T1000 (cell line): ENCODE results near the gene ABI1.

ENCODE experiments used
- DNase-seq: peaks from one replicate; lab custom pipeline; 2025; ENCODE audit warnings: mixed read lengths; lab: John Stamatoyannopoulos, UW

Gene ABI1

GRCh38 chr10:26770069-26770468 lies 90.7 kb downstream of the ABI1 start:
- no peak for DNase-seq

- DNase-seq = no peak
Measured at GRCh38 chr10:26765549-26765948, 95.2 kb downstream of the ABI1 start.

DNA sequence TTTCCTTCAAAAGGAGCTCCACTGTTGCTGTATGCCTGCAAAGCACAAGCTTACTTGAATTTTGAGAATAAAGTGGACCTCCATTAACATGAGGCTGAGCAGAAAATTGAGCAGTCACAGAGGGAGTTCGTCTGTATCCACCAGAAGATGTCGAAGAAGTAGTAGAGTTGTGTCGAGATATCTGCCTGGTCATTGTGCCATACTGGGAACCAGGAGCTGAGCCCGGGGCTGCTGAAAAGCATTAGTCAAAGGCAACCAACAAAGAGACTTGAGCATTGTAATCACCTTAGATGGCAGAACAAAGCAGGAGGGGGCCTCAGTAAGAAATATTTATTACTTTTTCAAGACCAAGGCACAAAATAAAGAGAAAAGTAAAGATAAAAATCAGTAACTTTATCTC lies 101.8 kb downstream of the ABI1 start:
- no peak for DNase-seq

- DNase-seq = no peak
Measured at GRCh38 chr10:26755443-26755903, 105.3 kb downstream of the ABI1 start.

DNA sequence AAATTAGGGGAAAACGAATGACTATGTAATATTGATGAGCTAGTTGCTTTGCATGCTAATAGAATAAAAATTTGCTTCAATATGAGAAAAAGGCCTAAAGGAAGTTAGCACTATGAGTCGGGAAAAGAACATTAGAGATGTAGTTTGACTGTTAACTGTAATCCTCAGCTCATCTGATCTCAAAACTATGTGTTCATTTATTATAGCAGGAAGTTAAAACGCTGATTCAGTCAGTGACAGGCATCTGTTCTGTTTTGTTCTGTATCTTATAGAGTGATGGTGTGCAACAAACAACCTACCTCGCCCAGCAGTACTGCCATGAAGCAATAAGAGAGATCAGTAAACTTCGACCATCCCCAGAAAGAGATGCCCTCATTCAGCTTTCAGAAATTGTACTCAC lies 114.7 kb downstream of the ABI1 start:
- DNase-seq = no peak

GRCh38 chr10:26743841-26744240 lies 116.9 kb downstream of the ABI1 start:
- no peak for DNase-seq

GRCh38 chr10:26743091-26743490 lies 117.7 kb downstream of the ABI1 start:
- DNase-seq = no peak

DNA sequence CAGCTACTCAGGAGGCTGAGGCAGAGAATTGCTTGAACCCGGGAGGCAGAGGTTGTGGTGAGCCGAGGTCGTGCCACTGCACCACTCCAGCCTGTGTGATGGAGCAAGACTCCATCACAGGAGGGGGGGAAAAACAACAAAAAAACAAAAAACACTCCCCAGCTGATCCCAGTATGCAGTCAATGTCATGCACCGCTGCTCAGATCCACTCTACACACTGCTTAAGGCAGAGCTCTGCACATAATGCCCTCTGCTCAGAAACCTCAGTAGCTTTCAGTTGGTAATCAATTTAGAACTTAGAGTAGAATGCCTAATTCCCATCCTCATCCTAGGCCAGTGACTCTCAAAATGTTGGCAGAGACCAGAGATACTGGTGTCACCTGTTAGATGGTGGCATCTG lies 119.4 kb downstream of the ABI1 start:
- no peak for DNase-seq

DNA sequence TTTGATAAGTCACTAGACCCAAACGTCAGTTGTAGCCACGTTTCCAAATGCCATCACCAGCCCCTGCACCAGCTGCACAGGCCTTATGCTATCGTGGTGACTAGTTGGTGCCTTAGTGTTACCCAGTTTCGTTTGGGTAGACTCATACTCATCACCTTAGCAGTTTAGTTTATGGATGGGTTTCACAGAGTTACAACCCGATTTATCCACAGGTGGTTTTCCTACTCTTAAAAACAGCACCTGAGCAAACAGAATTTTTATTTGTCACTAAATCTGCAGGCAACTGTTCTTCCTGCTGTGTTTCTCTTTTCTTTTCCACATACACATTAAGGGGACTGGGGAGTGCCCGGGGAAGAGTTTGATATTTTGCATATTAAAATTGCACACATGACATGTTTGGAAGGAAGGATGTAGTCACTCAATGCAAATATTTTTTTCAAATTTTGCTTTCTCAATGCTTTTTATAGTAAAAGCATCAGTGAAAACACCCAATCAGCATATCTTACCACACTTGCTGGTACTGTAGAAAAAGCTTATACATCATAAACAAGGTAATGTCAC lies 121.6 kb downstream of the ABI1 start:
- DNase-seq = no peak

DNA sequence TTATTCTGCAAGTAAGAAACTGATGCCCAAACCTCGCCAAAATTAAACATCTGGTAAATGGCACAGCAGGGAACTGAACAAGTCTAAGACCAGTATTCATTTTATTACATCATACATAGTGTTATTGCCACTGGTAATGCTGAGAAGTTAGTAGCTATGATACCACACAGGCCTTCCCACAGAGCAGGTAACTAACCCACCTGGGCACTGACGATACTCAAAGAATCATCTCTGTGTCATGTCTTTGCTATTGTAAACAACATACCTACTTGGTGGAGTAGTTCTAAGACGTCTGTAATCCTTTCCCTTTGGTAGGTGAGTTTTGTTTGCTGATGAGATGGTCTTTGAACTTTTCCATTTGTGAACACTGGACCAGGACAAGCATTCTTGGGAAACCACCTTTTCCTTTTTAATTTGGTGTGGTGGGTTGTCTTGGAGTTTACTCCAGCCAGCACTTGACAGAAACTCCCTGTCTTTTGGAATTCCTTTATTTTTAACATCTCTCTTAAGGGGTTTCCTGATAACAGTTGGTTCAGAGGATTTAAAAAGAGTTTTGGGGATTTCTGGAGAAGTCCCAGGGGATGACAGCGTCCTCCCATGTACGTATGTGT lies 122.4 kb downstream of the ABI1 start:
- DNase-seq = no peak

DNA sequence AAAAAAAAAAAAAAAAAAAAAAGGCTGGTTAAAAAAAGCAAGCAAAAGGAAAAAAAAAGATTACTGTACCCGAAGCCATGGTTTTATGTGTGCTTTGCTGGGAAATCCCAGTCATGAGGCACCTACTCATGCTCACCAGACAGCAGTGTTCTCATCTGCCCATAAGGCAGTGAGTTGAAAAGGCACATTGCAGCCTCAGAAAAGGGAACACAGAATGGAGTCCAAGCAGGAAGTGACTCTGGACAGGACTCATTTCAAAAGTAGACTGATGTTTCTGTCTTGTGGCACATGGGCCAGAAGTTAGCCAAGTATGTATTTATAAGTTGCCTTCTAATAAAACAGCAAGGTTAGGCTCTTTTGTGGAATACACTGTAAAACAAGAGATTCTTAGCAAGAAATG lies 123.0 kb downstream of the ABI1 start:
- DNase-seq = no peak

GRCh38 chr10:26735435-26735834 lies 125.3 kb downstream of the ABI1 start:
- no peak for DNase-seq

DNA sequence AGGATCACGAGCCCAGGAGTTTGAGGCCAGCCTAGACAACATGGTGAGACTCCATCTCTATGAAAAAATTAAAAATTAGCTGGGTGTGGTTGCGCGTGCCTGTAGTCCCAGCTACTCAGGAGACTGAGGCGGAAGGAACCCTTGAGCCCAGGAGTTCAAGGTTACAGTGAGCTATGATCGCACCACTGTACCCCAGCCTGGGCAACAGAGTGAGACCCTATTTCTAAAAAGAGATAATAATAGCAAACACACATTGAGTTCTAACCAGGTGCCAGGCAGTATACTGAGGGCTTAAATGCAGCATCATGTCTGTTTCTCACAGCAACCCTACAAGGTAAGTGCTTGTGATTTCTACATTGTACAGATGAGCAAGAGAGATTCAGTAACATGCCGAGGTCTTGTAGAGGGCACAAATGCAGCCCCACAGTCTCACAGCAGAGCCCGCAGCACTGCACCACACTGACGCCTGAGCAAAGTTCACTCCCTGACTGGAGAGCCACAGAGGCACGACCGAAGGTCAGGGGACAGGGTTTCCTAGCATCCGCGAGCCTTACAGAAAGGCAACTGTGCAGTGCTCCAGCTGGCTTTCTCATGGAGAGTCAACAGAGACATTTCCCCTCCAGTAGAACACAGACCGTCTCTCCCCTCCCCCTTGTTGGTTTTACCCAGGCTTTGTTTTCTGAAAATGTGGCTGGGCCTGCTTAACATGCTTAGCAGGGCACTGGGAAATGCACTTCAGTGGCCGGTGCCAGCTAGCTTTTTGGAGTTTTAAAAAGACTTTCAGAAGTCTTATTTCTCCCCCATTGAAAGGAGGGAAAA lies 126.8 kb downstream of the ABI1 start:
- no peak for DNase-seq

DNA sequence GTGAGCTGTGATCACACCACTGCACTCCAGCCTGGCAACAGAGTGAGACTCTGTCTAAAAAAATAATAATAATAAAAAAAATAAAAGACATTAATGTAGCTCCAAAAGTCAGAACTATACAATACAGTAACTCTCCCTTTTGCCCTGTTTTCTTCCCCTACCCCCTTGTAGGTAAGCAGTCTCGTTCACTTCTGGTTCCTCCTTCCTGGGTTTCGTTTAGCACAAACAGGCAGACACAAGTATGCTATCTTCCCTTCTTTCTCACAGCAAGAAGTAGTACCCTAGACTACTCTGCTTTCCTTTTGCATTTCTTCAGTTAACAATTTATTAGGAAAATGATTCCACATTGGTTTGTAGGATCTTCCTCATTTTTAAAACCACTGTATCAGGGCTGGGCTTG lies 130.2 kb downstream of the ABI1 start:
- no peak for DNase-seq

DNA sequence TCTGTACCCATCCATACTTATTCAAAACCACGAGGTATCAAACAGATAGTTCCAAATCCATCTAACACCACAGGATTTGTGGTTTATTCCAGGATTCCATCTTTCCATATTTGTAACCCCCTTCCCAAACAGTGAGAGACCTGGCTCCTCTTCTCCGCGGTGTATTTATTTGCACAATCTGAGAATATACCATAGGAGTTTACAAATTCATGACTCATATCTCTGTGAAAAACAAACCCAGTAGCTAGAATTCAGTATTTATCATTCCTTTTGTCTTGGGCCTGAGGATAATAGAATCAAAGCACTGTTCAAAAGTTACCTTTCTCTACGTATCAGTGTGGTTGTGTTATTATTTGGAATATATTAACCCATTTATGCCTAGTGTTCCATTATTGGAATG lies 131.4 kb downstream of the ABI1 start:
- no peak for DNase-seq

GRCh38 chr10:26728957-26729356 lies 131.8 kb downstream of the ABI1 start:
- no peak for DNase-seq

DNA sequence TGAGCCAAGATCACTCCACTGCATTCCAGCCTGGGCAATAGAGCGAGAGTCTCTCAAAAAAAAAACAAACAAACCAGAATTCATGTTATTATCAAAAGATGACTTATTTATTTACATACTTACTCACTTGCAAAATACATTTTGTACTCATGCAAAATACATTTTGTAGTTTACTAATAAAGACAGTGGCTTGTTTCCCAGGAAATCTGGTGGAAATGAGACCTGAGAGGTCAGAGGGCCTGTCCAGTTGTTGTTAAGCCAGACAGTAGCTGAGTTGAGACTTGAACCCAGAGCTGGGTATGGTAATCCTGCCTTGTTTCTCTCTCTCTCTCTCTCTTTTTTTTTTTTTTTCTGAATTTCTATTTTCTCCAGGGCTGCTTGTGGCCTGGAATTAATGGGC lies 133.8 kb downstream of the ABI1 start:
- DNase-seq = no peak

DNA sequence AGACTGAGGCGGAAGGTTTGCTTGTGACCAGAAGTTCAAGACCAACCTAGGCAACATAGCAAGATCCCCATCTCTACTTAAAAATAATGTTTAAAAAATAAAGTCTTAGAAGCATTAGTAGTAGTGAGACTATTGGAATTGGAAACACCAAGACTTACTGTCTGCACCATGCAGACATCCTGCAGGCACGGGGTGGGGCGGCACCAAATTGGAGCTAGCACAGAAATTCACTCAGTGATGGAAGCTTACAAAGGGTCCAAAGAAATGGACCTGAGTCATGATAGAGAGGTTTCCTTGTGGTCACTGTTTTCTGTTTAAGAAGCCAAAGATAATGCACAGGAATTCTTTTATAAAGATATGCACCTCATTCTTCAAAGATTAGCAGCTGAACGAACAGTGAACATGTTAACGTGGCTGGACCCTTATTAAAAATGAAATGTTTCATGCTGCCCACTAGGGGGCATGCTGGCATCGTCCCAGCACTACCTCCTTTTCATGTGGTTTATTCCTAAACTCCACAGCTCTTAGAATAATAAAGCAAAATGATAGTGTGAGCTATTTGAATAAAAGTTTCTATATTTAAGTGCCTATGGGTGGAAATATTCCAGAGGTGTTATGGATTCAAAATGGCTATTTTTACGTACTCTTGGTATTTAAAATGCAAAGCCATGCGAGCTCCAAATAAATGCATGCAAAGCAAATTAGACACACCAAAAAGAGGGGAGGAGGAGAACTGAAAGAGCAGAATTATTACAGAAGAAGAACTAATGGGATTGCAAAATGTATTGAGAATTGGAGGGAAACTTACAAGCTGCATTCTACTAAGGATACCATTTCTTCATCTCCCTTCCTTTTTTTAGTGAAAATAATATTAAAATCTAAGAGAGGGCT lies 134.7 kb downstream of the ABI1 start:
- DNase-seq = no peak

DNA sequence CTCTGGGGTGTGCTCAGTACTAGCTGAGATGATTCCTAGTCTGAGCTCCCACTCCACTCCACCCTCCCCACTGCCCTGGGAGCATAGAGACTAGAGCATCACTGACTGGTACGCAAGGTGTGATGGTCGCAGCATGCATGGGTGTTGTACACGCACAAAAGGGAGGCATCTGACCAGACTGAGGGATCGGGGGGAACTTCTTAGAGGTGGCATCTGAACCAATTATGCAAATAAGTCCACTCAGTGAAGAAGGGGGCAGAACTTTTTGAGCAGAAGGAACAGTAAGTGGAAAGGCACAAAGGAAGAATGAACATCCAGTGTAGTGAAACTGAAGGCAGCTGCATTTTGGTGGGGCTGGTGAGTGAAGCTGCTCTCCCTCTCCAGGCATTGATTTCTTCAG lies 137.7 kb downstream of the ABI1 start:
- DNase-seq = no peak

- no peak for DNase-seq
Measured at GRCh38 chr10:26721561-26721960, 139.2 kb downstream of the ABI1 start.

- no peak for DNase-seq
Measured at GRCh38 chr10:26717476-26717875, 143.3 kb downstream of the ABI1 start.

GRCh38 chr10:26715137-26715487 lies 145.6 kb downstream of the ABI1 start:
- no peak for DNase-seq
